HG03521 (cell line): ENCODE results near the gene TMIE.

ENCODE experiments used
- ATAC-seq: cut with Tn5 transposase; IDR thresholded peaks from one replicate; pipeline ENCODE4 v1.9.1; 2021; ENCODE audit warnings: mild to moderate bottlenecking, moderate library complexity; ENCODE audit not compliant: unreplicated experiment

Gene TMIE

DNA sequence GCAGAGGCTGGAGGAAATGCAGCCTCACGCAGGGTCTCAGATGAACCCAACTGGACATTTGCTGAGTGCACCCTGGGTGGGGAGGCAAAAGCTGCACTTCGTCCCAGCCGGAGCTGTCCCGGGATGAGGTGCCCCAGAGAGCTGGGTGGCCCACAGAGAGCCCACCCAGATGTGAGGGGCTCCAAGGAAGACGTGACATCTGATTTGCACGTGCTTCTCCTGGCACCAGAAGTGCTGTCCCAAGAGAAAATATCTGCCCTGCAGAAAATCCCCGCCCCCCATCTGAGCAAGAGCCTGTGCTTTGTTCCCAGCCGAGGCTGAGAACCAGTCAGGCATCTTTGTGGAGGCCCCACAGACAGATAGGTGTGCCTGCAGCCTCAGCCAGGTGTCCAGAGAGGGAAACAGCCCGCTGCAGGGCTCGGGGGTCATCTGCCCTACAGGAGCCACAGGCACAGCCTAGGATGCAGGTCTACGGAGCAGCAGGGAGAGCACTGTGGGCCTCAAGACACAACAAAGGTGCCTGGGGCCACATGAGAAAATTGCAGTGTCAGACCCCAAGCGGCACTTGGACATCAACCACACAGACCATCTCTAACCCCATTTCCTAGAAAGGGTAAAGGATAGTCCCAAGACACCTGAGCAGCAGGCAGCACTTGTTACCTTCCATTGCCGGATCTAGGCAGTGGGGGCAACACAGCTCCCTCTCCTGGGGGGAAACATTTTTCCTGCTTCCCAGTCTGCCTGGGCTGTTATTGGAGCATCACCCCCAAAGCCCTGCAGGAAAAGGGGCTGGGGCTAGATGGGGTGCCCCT lies 5.8 kb downstream of the TMIE start:
- ATAC-seq, result no peak

DNA sequence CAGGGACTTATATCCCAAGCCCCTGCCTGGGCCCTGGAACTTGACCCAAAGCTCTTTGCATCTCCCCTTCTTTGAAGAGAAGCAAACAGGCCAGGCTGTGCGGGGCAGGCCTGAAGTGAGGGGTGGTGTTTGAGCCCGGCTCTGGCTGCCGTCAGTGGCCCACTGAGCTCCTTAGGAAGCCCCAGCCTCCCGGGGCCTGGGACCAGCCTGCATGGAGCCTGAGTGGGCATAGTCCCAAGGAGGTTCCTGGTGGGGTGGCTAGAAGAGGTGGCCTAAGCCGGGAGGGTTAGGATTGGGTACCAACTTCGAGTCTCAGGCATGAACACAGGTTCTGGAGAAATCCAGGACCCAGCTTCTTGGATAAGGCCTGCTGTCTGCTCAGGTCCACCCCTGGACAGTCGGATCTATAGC lies 6.4 kb downstream of the TMIE start:
- ATAC-seq, result no peak

DNA sequence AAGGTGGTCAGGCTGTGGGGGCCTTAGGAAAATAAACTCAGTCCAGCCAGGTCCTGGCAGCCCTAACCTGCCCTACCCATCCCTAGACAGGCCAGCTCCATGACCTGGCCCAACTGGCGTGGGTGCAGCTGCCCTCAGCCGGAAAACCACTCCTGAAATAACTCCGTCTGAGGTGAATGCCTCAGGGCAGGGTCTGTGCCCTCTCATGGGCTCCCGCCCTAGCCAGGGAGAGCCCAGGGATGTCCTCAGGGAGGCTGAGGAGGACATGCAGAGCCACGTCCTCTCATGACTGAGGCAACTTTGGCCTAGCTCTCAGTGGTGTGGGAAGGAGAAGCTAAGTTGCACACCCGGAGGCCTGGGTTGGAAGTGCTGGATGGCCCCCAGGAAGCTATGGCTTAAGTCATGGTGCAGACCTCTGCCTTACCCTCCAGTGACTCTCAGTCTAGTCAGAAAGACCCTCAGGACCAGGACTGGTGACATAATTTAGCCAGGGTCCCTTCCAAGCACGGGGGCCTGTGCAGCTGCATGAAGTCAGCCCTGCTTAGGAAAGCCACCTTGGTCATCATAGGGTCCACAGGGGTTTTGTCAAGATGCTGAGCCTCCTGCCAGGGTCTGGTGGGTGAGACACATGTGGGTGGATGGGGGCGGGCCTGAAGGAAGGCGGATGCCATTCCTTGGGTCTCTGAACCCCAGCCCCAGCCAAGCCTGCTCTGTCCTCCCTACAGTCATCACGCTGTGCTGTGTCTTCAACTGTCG lies 7.4 kb downstream of the TMIE start:
- ATAC-seq, result no peak

DNA sequence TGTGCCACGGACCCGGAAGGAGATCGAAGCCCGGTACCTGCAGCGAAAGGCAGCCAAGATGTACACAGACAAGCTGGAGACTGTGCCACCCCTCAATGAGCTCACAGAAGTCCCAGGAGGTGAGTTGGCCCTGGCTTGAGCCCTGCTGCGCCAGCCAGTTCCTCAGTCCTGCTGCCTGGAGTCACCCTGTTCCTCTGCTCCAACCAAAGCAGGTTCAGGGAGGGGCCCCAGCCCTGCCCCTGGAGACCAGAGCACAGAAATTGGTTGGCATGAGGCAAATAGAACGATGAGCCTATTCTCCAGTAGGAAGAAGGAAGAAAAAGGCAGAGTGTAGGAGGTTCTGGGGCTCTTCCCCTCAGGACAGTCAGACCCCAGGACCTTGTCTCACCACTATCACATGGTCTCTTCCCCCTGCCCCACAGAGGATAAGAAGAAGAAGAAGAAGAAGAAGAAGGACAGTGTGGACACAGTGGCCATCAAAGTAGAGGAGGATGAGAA lies 8.0 kb downstream of the TMIE start:
- ATAC-seq, result no peak

DNA sequence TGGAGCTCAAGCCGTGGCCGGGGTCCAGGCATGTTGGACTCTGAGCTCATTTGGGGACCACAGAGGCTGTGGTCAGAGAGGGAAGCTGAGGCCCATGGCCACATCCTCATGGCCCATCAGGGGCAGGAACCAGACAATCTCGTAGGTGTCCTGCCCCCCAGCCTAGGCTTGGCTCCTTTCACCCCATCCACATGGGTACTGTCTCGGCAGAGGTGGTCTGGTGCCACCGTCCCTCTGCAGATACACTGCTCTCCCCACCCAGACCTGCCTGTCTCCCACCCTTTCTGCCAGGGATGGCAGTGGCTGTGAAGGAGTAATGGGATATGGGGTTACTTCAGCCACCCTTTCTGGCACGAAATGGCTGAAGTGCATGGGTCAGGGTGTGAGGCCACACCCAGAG lies 8.5 kb downstream of the TMIE start:
- ATAC-seq, result no peak

DNA sequence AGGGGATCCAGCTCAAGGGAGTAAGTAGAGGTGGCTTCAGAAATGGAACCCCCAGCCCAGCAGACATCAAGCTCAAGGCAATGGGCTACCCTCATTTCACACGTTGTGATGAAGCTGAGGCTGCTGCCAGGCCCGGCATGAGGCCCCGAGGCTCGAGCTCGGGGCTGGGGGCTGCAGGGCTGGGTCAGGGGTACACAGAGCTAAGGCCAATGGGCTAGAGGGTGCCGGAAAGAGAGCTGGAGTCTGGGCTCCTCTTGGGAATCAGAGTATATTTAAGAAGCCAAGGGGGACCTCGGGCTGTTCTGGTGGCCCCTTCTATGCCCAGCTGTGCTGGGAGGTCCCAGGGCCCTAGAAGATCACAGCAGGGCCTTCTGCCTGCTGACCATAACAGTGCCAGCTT lies 9.0 kb downstream of the TMIE start:
- ATAC-seq, result no peak

DNA sequence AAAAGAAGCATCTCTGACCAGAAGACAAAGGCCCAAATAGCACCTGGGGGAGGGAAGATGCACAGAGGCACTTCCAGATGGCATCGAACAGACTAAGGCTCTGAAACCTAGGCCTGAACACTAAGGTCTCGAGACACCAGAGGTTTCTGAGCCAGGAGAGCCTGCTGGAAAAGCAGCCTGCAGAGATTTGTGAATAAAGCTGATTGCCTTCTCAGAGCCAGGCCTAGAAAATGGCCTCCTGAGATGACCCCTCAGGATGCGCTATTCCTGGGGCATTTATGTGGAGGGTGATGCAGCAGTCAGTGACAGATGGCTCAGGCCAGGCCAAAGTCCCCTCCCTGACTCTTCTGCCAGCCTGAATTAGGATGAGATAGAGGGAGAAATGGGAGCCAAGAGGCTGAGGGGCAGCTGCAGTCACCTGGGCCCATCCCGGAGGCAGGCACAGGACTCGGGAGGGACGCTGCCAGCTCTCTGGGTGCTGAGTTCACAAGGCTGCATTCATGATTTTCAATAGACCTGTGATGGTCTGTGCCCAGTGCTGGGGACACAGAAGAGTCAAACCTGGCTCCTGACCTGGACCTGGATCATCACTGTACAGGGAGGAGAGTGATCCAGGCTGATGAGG lies 9.6 kb downstream of the TMIE start:
- no peak for ATAC-seq

DNA sequence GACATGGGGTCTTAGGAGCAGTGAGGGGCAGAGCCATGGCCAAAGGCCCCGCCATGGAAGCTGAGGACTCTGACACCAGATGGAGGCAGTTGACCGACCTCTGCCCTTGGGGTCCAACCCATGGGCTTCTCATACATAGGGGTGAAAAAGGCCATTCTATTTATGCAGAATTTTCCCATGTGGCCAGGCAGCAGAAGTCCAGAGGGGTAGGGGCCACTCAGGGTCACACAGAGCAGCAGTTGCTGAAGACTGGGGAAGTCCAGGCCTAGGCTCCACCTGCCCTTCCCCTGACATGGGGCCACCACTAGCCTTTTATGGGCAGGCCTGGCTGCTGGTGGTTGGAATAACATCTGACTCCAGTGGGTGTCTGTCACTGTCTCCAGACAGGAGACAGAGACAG lies 10.1 kb downstream of the TMIE start:
- no peak for ATAC-seq

DNA sequence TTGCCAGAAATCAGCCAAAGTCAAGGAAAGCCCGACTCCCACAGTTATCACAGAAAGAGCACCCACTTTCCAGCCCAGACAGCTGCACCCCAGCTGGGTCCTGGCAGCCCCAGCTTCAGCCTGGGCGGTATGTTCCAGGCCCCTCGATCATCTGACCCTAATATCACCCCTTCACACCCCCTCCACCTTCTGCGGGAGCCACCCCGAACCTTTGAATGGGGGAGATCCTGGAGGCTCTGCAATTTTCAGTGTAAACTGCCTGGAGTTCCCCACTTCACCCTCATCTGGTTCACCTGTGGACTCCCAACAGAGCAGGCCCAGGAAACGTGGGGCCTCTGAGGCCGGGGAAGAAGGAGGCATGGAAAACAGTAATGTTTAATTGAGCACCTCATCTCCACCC lies 10.6 kb downstream of the TMIE start:
- no peak for ATAC-seq

DNA sequence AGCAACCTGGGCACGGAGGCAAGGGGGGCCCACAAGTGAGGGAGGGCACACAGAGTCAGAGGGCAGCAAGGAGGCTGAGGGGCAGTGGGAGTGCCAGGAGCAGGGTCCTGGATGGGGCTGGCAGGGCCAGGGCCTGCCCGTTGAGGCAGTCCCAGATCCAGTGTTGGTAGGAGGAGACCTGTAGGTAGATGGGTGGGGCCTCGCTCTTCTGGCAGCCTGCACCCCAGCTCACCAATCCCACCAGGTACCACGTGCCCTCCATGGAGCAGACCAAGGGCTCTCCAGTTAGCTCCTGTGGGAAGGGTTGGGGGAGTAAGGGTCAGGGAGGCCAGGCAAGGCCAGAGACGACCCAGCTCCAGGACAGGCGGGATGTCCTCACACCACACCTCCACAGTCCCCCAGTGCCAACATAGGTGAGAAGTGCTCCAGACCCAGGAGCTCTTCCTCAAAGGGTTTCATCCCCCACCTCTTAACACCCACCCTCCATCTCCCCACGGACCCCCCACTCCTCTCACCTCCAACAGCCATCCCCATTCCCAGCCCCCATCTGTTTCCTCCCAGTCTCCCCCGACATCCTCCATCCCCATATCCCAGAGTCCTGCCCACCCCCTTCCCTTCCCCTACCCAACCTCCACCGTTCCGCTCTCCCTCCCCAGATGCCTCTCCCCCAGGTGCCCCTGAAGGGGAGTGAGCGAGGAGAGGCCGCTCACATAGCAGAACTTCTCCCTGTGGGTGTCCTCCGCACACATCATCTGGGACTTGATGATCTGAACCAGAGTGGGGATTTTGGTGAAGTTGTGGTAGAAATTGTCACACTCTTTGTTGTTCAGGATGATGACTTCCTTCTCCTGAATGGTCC lies 11.2 kb downstream of the TMIE start:
- ATAC-seq, result no peak

DNA sequence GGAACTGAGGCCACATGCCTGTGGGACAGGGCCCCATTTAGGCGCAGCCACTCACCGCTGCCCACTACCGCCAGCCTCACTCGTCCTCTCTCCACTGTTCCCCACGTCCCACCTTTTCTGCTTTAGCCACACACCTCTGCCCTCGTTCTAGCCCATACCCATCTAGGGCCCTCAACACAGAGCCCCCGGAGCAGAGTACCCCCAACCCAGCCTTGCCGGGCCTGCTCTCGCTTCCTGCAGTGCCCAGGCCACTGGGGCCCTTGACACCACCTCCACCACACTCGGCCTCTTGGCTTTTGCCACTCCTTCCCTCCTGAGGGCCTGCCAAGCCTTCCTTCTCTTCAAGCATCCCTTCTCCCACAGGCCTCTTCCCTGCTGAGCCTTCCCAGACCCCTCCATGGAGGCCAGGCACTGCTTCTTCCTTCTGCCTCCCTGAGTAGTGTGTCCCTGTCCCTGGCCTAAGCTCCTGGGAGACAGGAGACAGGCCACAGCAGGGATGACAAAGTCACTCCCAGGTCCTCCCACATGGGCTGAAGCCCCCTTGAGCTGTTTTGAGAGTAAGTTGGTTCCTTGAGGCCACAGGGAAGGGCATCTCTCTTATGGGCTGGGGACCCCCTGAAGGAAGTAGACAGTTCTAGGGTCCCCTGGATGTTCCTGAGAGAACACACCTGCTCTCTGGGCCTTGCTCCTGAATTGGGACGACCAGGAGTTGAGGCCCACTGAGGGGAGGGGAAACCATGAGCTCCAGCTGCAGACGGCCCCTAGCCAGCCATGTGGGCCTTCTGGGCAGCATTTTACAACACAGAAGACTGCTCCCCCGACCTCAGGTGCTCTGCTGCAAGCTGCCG lies 12.1 kb downstream of the TMIE start:
- no peak for ATAC-seq

DNA sequence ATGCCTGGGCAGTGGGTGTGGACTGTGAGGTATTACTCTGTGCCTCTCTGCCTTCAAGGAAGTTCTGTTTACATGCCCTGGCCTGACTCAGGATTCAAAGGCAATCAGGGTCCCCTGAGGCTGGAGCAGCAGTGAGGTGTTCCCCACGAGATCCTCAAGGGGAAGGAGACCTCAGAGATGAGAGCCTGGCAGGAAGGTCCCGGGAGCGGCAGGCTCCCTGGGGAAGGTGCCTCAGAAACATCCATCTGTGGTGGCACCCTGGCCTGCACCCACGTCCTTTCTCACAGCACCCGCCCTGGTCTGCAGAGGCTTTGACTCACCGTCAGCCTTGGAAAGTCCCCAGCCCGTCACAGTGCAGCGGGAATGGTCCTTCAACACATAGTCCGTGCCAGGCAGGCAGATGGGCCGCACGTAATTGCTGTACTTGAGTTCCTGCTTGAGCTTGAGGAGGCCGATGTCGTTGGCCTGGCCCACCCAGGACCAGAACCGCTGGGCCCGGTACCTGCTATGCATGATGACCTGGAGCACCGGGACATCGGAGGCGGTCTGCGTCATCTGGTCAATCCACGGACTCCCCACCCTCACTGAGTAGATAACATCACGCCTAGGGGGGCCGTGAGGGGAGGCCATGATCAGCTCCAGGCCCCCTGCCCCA lies 12.8 kb downstream of the TMIE start:
- no peak for ATAC-seq

DNA sequence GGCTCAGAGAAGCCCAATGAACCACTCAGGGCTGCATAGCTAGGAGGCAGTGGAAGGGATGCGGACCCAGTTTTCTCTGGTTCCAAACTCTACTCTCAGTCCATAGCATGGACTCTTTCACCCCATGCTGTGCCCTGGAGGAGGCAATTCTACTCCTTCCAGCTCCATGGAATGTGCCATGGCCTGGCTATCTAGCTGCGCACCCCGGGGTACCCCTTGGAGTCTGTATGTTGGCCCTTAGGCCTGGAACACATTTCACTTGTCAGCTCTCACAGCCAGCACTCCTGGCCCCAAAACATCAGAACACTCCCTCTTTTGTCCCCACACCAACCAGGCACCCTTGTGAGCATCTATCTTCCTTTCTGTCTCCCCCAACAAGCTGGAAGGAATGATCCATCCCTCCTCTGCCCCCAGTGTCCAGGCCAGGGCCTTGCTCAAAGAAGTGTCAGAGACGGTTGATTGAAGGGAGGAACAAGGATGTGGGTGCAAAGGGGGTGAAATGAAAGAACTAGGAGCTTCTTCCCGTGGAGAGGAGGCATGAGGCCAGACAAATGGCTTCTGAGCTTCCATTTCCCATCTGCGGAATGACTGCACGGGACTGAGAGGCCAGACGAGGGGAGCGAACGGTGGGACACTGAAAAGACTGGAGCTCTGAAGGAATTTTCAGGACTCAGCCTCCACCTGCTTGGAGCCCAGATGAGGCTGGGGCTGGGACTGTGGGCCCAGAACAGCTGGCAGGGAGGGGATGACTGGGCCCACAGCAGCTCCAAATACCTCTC lies 13.7 kb downstream of the TMIE start:
- ATAC-seq, result no peak

DNA sequence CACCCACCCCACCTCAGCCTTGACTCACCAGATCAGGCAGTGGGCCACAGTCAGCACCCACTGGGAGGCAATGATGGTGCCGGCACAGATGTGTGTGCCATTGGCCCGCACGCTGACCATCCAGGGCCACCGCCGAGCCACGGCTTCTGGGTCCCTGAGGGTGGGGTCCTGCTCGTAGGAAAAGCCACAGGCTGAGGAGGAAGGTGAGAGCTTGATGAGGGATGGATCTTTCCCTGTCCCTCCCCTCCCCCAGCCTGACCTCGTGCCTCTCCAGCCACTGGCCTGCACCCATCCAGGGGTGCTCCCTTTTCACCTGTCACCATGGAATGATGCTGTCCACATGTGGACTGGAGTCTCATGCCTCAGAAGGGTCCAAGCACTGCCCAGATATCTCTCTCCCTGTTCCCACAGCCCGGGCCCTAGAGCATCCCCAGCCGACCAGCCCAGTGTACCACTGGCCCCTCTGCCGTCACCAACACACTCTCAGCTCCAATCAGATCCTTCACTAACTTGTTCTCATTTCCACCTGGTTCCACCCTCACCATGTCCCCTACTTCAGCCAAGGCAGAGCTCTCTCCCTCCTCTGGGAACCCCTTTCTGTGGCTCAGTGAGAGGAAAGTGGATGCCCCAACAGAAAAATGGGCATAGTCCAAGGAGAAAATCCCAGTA lies 14.4 kb downstream of the TMIE start:
- no peak for ATAC-seq

DNA sequence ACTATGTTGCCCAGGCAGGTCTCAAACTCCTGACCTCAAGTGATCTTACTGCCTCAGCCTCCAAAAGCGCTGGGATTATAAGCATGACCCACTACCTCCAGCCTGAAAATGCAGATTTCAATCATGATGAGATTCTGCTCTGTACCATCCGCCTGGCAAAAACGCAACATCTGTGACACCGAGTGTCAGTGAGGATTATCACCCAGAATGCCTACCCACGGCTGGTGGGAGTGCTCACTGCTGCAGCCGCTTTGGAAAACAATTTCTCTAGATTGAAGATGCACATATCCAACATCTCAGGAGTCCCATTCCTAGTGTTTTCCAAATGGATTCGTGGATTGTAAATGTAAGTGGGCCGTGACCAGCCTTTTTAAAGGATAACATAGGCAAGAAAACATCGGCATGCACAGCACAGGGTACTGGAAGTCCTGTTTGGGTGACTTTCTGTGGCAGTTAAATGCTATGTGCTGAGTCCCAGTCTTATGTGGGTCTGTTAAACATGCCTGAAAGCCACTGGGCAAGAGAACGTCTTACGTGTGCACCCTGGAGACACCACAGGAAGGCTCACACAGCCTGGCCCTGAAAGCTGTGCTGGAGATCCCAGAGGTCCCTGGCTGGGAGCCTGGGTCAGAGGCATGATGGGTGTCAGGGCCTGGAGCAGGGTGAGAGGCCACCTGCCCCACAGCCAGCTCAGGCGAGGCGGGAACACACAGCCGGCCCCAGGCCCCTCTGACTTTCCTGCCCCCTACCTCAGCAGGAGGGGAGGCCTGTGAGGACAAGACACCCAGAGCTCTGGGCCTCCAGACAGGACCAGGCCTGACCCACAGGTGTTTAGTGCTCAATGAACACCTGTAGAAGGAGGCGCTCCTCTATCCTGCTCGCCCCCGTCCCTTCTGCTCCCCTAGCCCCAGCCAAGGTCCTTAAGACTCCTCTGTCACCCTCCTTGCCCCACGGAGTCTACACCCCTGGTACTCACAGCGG lies 15.6 kb downstream of the TMIE start:
- no peak for ATAC-seq

DNA sequence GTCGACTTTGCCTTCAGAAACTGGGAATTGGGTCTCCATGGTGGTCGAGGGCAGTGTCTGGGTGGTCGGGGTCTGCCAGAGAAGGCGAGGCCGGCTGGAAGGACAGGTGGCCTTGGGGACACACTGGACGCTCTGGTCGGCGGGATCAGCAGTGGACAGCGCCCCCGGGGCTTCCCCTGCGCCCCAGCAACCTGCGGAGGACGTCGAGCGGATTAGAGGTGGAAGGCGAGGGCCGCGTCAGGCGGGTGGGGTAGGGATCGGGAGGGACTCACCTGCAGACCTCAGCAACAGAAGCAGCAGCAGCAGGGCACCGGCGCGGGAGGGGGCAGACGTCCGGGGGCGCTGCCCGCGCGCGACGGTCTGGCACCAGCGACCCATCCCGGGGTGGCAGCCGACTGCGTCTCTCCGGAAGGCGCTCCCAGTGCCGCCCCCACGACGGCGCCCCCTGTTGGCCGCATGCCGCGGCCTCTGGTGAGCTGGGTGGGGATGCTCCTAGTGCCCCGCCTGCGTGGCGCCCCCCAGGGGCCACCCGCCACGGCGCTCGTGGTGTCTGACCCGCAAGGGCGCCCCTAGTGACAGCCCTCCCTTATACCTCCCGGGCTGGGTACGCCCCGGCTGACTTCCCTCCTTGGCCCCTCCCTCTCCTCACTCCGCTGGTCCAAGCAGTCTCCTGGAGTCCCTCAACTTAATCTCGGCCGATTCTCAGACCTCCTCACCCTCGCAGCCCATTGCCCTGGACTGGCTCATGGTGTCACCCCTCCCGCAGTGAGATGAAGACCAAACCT lies 16.4 kb downstream of the TMIE start, which contains the start of gene PRSS50:
Gene PRSS50 (minus strand): TSS at position 423 of the 785 bp plus-strand sequence. CDS start 45 bp downstream, at position 378.
- ATAC-seq, result no peak
